Kidney (tissue), 14 donors: ENCODE data around the gene CHST7. TPM values are rescaled to one million over a fixed set of nuclear protein-coding genes. Genes with fewer than 3 reads are reported as not detected.

Experiments
- DNase-seq, 5 donors: peaks; one replicate each; pipeline ENCODE4 v3.0.0-alpha.2; 2013 to 2020
- FAIRE-seq: peaks from 2 replicates; lab custom pipeline; 2012; peaks lifted over from hg19 to GRCh38; lab: Jason Lieb, UNC
- H3K27ac ChIP-seq, 2 donors: one replicate each; pipeline ENCODE4 v1.7.0; 2013; ENCODE audit warnings: low read depth in 2 of 2, low read length in 2 of 2, inconsistent platforms in 1 of 2
- H3K27me3 ChIP-seq: one replicate; pipeline ENCODE4 v1.7.1; 2013; ENCODE audit warnings: low read length, inconsistent platforms; ENCODE audit not compliant: control insufficient read depth, insufficient read depth
- H3K36me3 ChIP-seq, 3 donors: one replicate each; pipeline versions ENCODE4 v1.7.0 to v1.7.1; 2013; ENCODE audit warnings: low read length in 3 of 3, control low read depth in 1 of 3, inconsistent platforms in 1 of 3; ENCODE audit not compliant: insufficient read depth in 3 of 3, control insufficient read depth in 2 of 3
- H3K4me1 ChIP-seq, 3 donors: one replicate each; pipeline versions ENCODE4 v1.7.0 to v1.7.1; 2013; ENCODE audit warnings: low read length in 3 of 3, inconsistent platforms in 1 of 3, low read depth in 1 of 3; ENCODE audit not compliant: control insufficient read depth in 2 of 3, insufficient read depth in 2 of 3
- H3K4me3 ChIP-seq, 3 donors: one replicate each; pipeline versions ENCODE4 v1.7.0 to v1.8.1; 2013; ENCODE audit warnings: low read length in 3 of 3, control low read depth in 1 of 3, inconsistent platforms in 1 of 3
- H3K9ac ChIP-seq, 3 donors: one replicate each; pipeline versions ENCODE4 v1.7.0 to v1.7.1; 2013; ENCODE audit warnings: low read length in 3 of 3, control low read depth in 1 of 3, inconsistent platforms in 1 of 3
- H3K9me3 ChIP-seq, 3 donors: one replicate each; pipeline versions ENCODE4 v1.7.0 to v1.7.1; 2013; ENCODE audit warnings: low read length in 3 of 3, control low read depth in 1 of 3, inconsistent platforms in 1 of 3; ENCODE audit not compliant: control insufficient read depth in 2 of 3, insufficient read depth in 1 of 3
- CTCF ChIP-seq: IDR thresholded peaks from 3 replicates; pipeline ENCODE4 v1.5.1; 2012; ENCODE audit warnings: mild to moderate bottlenecking, moderate library complexity, borderline replicate concordance; ENCODE audit not compliant: insufficient read depth; ENCODE audit errors: extremely low read depth
- intact Hi-C: fragments of 100-400 bp; cut with DNase I; formaldehyde crosslinking; loops from one replicate; pipeline ENCODE4 v1.11.1; 2022
- polyA plus RNA-seq: library from polyadenylated mRNA; stranded (reverse); fragments of 350-450 nt; fragmentation: Illumina TruSeq; extraction: RNeasy Lipid Tissue Mini Kit (QIAGEN cat#74804); gene quantifications from one replicate; pipeline ENCODE4 v1.2.3, GENCODE V29; 2014; ENCODE audit warnings: low read depth, low replicate concordance; ENCODE audit not compliant: insufficient read depth
- total RNA-seq: library from RNA; stranded (reverse); fragmentation: NEBNext Ultra II Directional; extraction: Animal tissue kit (Norgen Biotek cat#: 25700); gene quantifications from one replicate; pipeline ENCODE4 v1.2.1, GENCODE V29; 2021
- donor health status: control.
- donor health status: control.
- donor health status: control.
- donor health status: control.
- donor health status: control.
- donor health status: DM: yes; HTN: yes; CAD: no.
- donor health status: Normal renal cell carcinoma (clear cell type).

The CHST7 gene
- total and polyA plus RNA-seq, 2 donors from 2014 or later, result 2.0 to 9.0 TPM

GRCh38 chrX:46597208-46597607, 23.6 kb downstream of the CHST7 start:
- no peak for FAIRE-seq

GRCh38 chrX:46597771-46598170, 24.2 kb downstream of the CHST7 start:
- Histone ChIP-seq H3K4me3 (no peak overlapping the region), H3K36me3 (no peaks in the 10 kb centered on the region), H3K27ac (no peak overlapping the region), H3K9me3 (no peaks in the 10 kb centered on the region), H3K27me3 (no peaks in the 10 kb centered on the region), H3K4me1 (no peaks in the 10 kb centered on the region), H3K9ac (no peak overlapping the region)
- DNase-seq (no peak), FAIRE-seq (no peak)
- intact Hi-C loops, result no loop called here
- TF ChIP-seq CTCF, result no peak

More at GRCh38 chrX:46597208-46597607, 23.6 kb downstream of the CHST7 start:
- no peak for TF ChIP-seq CTCF
- no peak for DNase-seq
- no peaks in the 10 kb centered on the region for H3K9me3 ChIP-seq
- H3K36me3 ChIP-seq, result no peaks in the 10 kb centered on the region
- H3K9ac ChIP-seq, result no peak overlapping the region
- no peaks in the 10 kb centered on the region for H3K27me3 ChIP-seq
- no peak overlapping the region for H3K4me3 ChIP-seq
- H3K27ac ChIP-seq, result no peak overlapping the region
- intact Hi-C loops, result no loop called here
- no peaks in the 10 kb centered on the region for H3K4me1 ChIP-seq

- Histone ChIP-seq H3K4me3 (no peak overlapping the region), H3K4me1 (no peaks in the 10 kb centered on the region), H3K27me3 (no peaks in the 10 kb centered on the region), H3K27ac (no peak overlapping the region), H3K9me3 (no peaks in the 10 kb centered on the region), H3K9ac (no peak overlapping the region), H3K36me3 (no peaks in the 10 kb centered on the region)
- intact Hi-C loops, result no loop called here
- TF ChIP-seq CTCF, result no peak
- DNase-seq, result no peak
- FAIRE-seq, result no peak
Measured at GRCh38 chrX:46599051-46599560, 25.5 kb downstream of the CHST7 start.

- TF ChIP-seq CTCF, result no peak
- H3K36me3 ChIP-seq, result no peaks in the 10 kb centered on the region
- H3K27me3 ChIP-seq, result no peaks in the 10 kb centered on the region
- no peaks in the 10 kb centered on the region for H3K9me3 ChIP-seq
- DNase-seq (no peak), FAIRE-seq (no peak)
- no peak overlapping the region for H3K4me3 ChIP-seq
- H3K4me1 ChIP-seq, result no peaks in the 10 kb centered on the region
- no peak overlapping the region for H3K27ac ChIP-seq
- intact Hi-C loops, result no loop called here
- no peak overlapping the region for H3K9ac ChIP-seq
Measured at GRCh38 chrX:46601283-46601682, 27.7 kb downstream of the CHST7 start.
